HCT116 (cell line): ENCODE data around the gene CCHCR1. TPM values are rescaled to one million over a fixed set of nuclear protein-coding genes. Genes with fewer than 3 reads are reported as not detected.

Experiments used
- ATAC-seq: fragments of 200-7000 bp; cut with Tn5 transposase; 2 replicates; pipeline ENCODE4 v1.9.1; 2020; ENCODE audit warnings: mild to moderate bottlenecking, moderate library complexity
- BruUV-seq: library from RNA; stranded (reverse); fragments of 400-500 nt; replicated peaks from 2 replicates; lab custom pipeline; 2021; lab: Mats Ljungman, UMichigan
- CTCF ChIA-PET: fragments of 300-600 bp; sonication (Branson Sonifier 250); formaldehyde crosslinking; loops from one replicate; lab custom pipeline; 2021; ENCODE audit warnings: antibody characterized with exemption; lab: Charles Lee
- POLR2A ChIA-PET: fragments of 300-600, 350-600 bp; sonication (Branson Sonifier 250); formaldehyde crosslinking; loops from one replicate; lab custom pipeline; 2021; ENCODE audit warnings: antibody characterized with exemption; lab: Charles Lee
- RAD21 ChIA-PET, 2 experiments: fragments of 300-600 bp; sonication (Branson Sonifier 250); formaldehyde crosslinking; loops; one replicate each; lab custom pipeline; 2023; ENCODE audit warnings: low total read pairs in 2 of 2; ENCODE audit not compliant: uncharacterized antibody in 2 of 2, unreplicated experiment in 2 of 2, low non-redundant PET in 1 of 2; lab: Charles Lee
- DNase-seq: peaks from one replicate; pipeline ENCODE4 v3.0.0-alpha.2; 2010; ENCODE audit warnings: low read depth, low spot score
- H2AFZ ChIP-seq: fragments of 200-600 bp; shearing (Covaris generic), sonication (generic); 2 replicates; pipeline ENCODE4 v1.6.1; 2017; ENCODE audit warnings: low read depth, mixed run types, mixed read lengths, antibody characterized with exemption, low read length; ENCODE audit not compliant: poor library complexity, severe bottlenecking
- H3K27ac ChIP-seq: 2 replicates; pipeline ENCODE4 v1.5.1; 2012; ENCODE audit warnings: low read depth, low read length
- H3K27me3 ChIP-seq: fragments of 200-600 bp; sonication (generic); 2 replicates; pipeline ENCODE4 v1.6.1; 2016; ENCODE audit warnings: mixed run types, low read length, mixed read lengths; ENCODE audit not compliant: insufficient read depth
- H3K36me3 ChIP-seq, 2 experiments: fragments of 200-500 bp in 1 of 2; fragments of 200-600 bp in 1 of 2; sonication (Bioruptor generic) in 1 of 2; sonication (generic) in 1 of 2; 2 replicates each; pipeline versions ENCODE4 v1.5.1 to v1.6.1; 2014 to 2016; ENCODE audit warnings: low read length in 2 of 2, inconsistent platforms in 1 of 2, mixed read lengths in 1 of 2, mixed run types in 1 of 2; ENCODE audit not compliant: insufficient read depth in 2 of 2, control insufficient read depth in 1 of 2
- H3K4me1 ChIP-seq, 2 experiments: fragments of 200-600 bp in 1 of 2; sonication (generic) in 1 of 2; 2 replicates each; pipeline versions ENCODE4 v1.5.1 to v1.6.1; 2012 to 2017; ENCODE audit warnings: low read length in 2 of 2, inconsistent platforms in 1 of 2, mild to moderate bottlenecking in 1 of 2, mixed read lengths in 1 of 2, mixed run types in 1 of 2, moderate library complexity in 1 of 2; ENCODE audit not compliant: insufficient read depth in 2 of 2, control insufficient read depth in 1 of 2
- H3K4me2 ChIP-seq: fragments of 200-600 bp; sonication (generic); 2 replicates; pipeline ENCODE4 v1.6.1; 2017; ENCODE audit warnings: mixed run types, low read length, mixed read lengths
- H3K4me3 ChIP-seq, 2 experiments: fragments of 200-600 bp in 1 of 2; sonication (generic) in 1 of 2; replicated peaks in 1 of 2; 2 replicates each; pipeline ENCODE4 v1.5.1; 2011 to 2016; ENCODE audit warnings: low read length in 2 of 2, control low read depth in 1 of 2, low read depth in 1 of 2, mild to moderate bottlenecking in 1 of 2, mixed read lengths in 1 of 2, mixed run types in 1 of 2
- H3K79me2 ChIP-seq: fragments of 200-600 bp; sonication (generic); 2 replicates; pipeline ENCODE4 v1.6.1; 2017; ENCODE audit warnings: mild to moderate bottlenecking, mixed run types, low read length, moderate library complexity, mixed read lengths; ENCODE audit not compliant: insufficient read depth
- H3K9ac ChIP-seq: fragments of 200-600 bp; sonication (generic); 2 replicates; pipeline ENCODE4 v1.6.1; 2016; ENCODE audit warnings: low read length, mixed read lengths
- H3K9me2 ChIP-seq: fragments of 200-600 bp; sonication (generic), shearing (Covaris generic); 2 replicates; pipeline ENCODE4 v1.6.1; 2017; ENCODE audit warnings: mixed run types, mild to moderate bottlenecking, moderate library complexity; ENCODE audit not compliant: insufficient read depth
- H3K9me3 ChIP-seq, 2 experiments: fragments of 200-500 bp in 1 of 2; fragments of 200-600 bp in 1 of 2; sonication (Bioruptor generic) in 1 of 2; sonication (generic) in 1 of 2; 2 replicates each; pipeline ENCODE4 v1.6.1; 2014 to 2017; ENCODE audit warnings: low read length in 2 of 2, mixed read lengths in 2 of 2, inconsistent platforms in 1 of 2, low read depth in 1 of 2, mild to moderate bottlenecking in 1 of 2, mixed run types in 1 of 2, moderate library complexity in 1 of 2; ENCODE audit not compliant: control insufficient read depth in 1 of 2, insufficient read depth in 1 of 2
- H4K20me1 ChIP-seq: fragments of 200-600 bp; sonication (generic), shearing (Covaris generic); 2 replicates; pipeline ENCODE4 v1.6.1; 2017; ENCODE audit warnings: mixed run types, mild to moderate bottlenecking, moderate library complexity; ENCODE audit not compliant: insufficient read depth
- CBX3 ChIP-seq: IDR thresholded peaks from 2 replicates; pipeline ENCODE4 v1.6.1; 2012; ENCODE audit warnings: low read depth
- CEBPB ChIP-seq: IDR thresholded peaks from 2 replicates; pipeline ENCODE4 v1.6.1; 2012; ENCODE audit warnings: low read depth
- CTCF ChIP-seq, 3 experiments: fragments of 200-600 bp in 1 of 3; sonication (generic) in 1 of 3; IDR thresholded peaks in 2 of 3; conservative IDR thresholded peaks in 1 of 3; 2 replicates each; pipeline ENCODE4 v1.5.1; 2012 to 2017; ENCODE audit warnings: low read depth in 2 of 3, low read length in 2 of 3, antibody characterized with exemption in 1 of 3, borderline replicate concordance in 1 of 3, control low read depth in 1 of 3, mild to moderate bottlenecking in 1 of 3, mixed read lengths in 1 of 3, mixed run types in 1 of 3, moderate library complexity in 1 of 3; ENCODE audit not compliant: insufficient read depth in 1 of 3
- EGR1 ChIP-seq: IDR thresholded peaks from 2 replicates; pipeline ENCODE4 v1.6.1; 2012; ENCODE audit warnings: low read depth
- EZH2phosphoT487 ChIP-seq: fragments of 200-600 bp; IDR thresholded peaks from 2 replicates; pipeline ENCODE4 v1.6.1; 2018; ENCODE audit warnings: antibody characterized with exemption, borderline replicate concordance
- FOSL1 ChIP-seq: IDR thresholded peaks from 2 replicates; pipeline ENCODE4 v1.6.1; 2012; ENCODE audit warnings: low read depth
- POLR2A ChIP-seq: IDR thresholded peaks from 2 replicates; pipeline ENCODE4 v1.7.0; 2011; ENCODE audit warnings: borderline replicate concordance; ENCODE audit not compliant: insufficient read depth, insufficient read length; ENCODE audit errors: extremely low read depth
- POLR2AphosphoS5 ChIP-seq: IDR thresholded peaks from 2 replicates; pipeline ENCODE4 v1.6.1; 2011; ENCODE audit warnings: mild to moderate bottlenecking, low read depth, low read length, moderate library complexity
- RAD21 ChIP-seq: IDR thresholded peaks from 2 replicates; pipeline ENCODE4 v1.6.1; 2012; ENCODE audit warnings: low read depth, mild to moderate bottlenecking
- SIN3A ChIP-seq: IDR thresholded peaks from 2 replicates; pipeline ENCODE4 v1.6.1; 2012; ENCODE audit warnings: low read depth
- SP1 ChIP-seq: IDR thresholded peaks from 2 replicates; pipeline ENCODE4 v1.6.1; 2012; ENCODE audit warnings: low read depth
- SRF ChIP-seq: IDR thresholded peaks from 2 replicates; pipeline ENCODE4 v1.6.1; 2012; ENCODE audit warnings: low read depth
- TCF7L2 ChIP-seq: IDR thresholded peaks from 2 replicates; pipeline ENCODE4 v1.7.0; 2011; ENCODE audit warnings: borderline replicate concordance, inconsistent platforms; ENCODE audit not compliant: insufficient read depth, insufficient read length; ENCODE audit errors: extremely low read depth
- YY1 ChIP-seq: IDR thresholded peaks from 2 replicates; pipeline ENCODE4 v1.6.1; 2011; ENCODE audit warnings: low read length, low read depth, moderate library complexity, mild to moderate bottlenecking; ENCODE audit not compliant: insufficient replicate concordance; ENCODE audit errors: extremely low read depth
- ZBTB33 ChIP-seq: IDR thresholded peaks from 2 replicates; pipeline ENCODE4 v1.6.1; 2011; ENCODE audit warnings: mild to moderate bottlenecking, low read length, moderate library complexity; ENCODE audit not compliant: insufficient replicate concordance; ENCODE audit errors: extremely low read depth
- ZFX ChIP-seq: fragments of 450-650 bp; IDR thresholded peaks from 2 replicates; pipeline ENCODE4 v1.6.1; 2017
- ZNF274 ChIP-seq: fragments of 200-500 bp; sonication (Bioruptor generic); IDR thresholded peaks from 2 replicates; pipeline ENCODE4 v1.6.1; 2014; ENCODE audit warnings: mild to moderate bottlenecking, low read depth, low read length, inconsistent platforms
- intact Hi-C: fragments of 100-400 bp; cut with micrococcal nuclease; formaldehyde crosslinking; loops from 2 replicates; pipeline ENCODE4 v1.10.0; 2022
- total RNA-seq: library from RNA; stranded (reverse); gene quantifications from one replicate; pipeline ENCODE4 v1.2.1, GENCODE V29; 2021; ENCODE audit not compliant: unreplicated experiment
- TF ChIP-seq, protein P1 (sequence below): IDR thresholded peaks from 2 replicates; pipeline ENCODE4 v1.6.1; 2012
- TF ChIP-seq, protein P2 (sequence below): IDR thresholded peaks from 2 replicates; pipeline ENCODE4 v1.6.1; 2012

The CCHCR1 gene
- total RNA-seq, 1 experiment from 2014 or later = 40.7 TPM

GRCh38 chr6:31114541-31114878, 43.1 kb downstream of the CCHCR1 start, which contains the start of gene PSORS1C1 (continued):
- TF ChIP-seq SIN3A (peak; percentile 17; the same call in 1 of the 2 replicates), CEBPB (no peak), ZNF274 (no peak), EZH2phosphoT487 (no peak), RAD21 (no peak), YY1 (no peak), POLR2AphosphoS5 (peak; percentile 63), POLR2A (no peak), FOSL1 (peak; percentile 78), ZFX (0 out of 2 replicates have a peak, but pooled peaks have one; percentile 11)
- TF ChIP-seq, protein P1, sequence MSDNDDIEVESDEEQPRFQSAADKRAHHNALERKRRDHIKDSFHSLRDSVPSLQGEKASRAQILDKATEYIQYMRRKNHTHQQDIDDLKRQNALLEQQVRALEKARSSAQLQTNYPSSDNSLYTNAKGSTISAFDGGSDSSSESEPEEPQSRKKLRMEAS = no peak

GRCh38 chr6:31113861-31114540, 43.6 kb downstream of the CCHCR1 start:
- ChIA-PET POLR2A (interaction anchor here (0.6 to 2.8 kb wide), 11 partner anchors 10 to 517 kb away, joined by 3 to 11 read pairs (median 5); partner anchors contain the start of gene MICA), CTCF (interaction anchor here (0.7 to 2.6 kb wide), 13 partner anchors 11 to 292 kb away, joined by 3 to 21 read pairs (median 3); partner anchors contain the start of gene PSORS1C2), RAD21 (interaction anchor here (0.6 to 1.5 kb wide), 5 partner anchors 11 to 34 kb away, joined by 3 to 6 read pairs (median 5); no protein-coding TSS in a partner anchor)
- peak; percentile 39 for ATAC-seq
- Histone ChIP-seq H3K4me2 (peak overlapping the region; percentile 92), H3K9me3 (no peaks in the 10 kb centered on the region), H2AFZ (peak overlapping the region; percentile 43), H3K27me3 (no peaks in the 10 kb centered on the region), H3K4me3 (peak overlapping the region; percentile 51 to 64), H3K36me3 (no peaks in the 10 kb centered on the region), H3K4me1 (peaks cover 29 to 51% of the 10 kb centered on the region in 2 experiments), H3K27ac (peak overlapping the region; percentile 83), H3K9me2 (no peaks in the 10 kb centered on the region), H3K9ac (peak overlapping the region; percentile 73), H3K79me2 (peaks cover 8% of the 10 kb centered on the region; the same call in 1 of the 2 replicates), H4K20me1 (no peaks in the 10 kb centered on the region)
- no TSS peak for BruUV-seq
- TF ChIP-seq, protein P1 = no peak
- TF ChIP-seq CEBPB (no peak), POLR2A (no peak), SP1 (no peak), EGR1 (no peak), POLR2AphosphoS5 (no peak), YY1 (no peak), CTCF (IDR thresholded peaks at IDR 0.05 in 2 of 3, conservative IDR thresholded peaks at IDR 0.05 in 1 of 3; ENCODE audit: borderline replicate concordance in 1 of 3, insufficient read depth in 1 of 3, low read depth in 2 of 3, low read length in 2 of 3) (no peak), SRF (no peak), CBX3 (no peak), TCF7L2 (no peak), ZNF274 (no peak), ZBTB33 (no peak)
- TF ChIP-seq, protein P2, sequence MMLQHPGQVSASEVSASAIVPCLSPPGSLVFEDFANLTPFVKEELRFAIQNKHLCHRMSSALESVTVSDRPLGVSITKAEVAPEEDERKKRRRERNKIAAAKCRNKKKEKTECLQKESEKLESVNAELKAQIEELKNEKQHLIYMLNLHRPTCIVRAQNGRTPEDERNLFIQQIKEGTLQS = no peak
- DNase-seq = no peak
- intact Hi-C loops = loop anchor here (1.0 kb wide), 1 partner anchor 12 kb away; no protein-coding TSS in a partner anchor
